GM23338 (cell line): ENCODE results near the gene DAPK1. TPM values are rescaled to one million over a fixed set of nuclear protein-coding genes. Genes with fewer than 3 reads are reported as not detected.

Source experiments
- ATAC-seq: fragments of 200-7000 bp; cut with Tn5 transposase; 3 replicates; pipeline ENCODE4 v1.9.1; 2020
- DNase-seq: peaks from one replicate; pipeline ENCODE4 v3.0.0-alpha.2; 2015; ENCODE audit warnings: low spot score
- H2AFZ ChIP-seq: fragments of 200-600 bp; sonication (generic); 2 replicates; pipeline ENCODE4 v1.8.0; 2016; ENCODE audit warnings: antibody characterized with exemption, mild to moderate bottlenecking, moderate library complexity
- H3F3A ChIP-seq: fragments of 200-600 bp; sonication (generic); replicated peaks from 2 replicates; pipeline ENCODE4 v1.8.0; 2017; ENCODE audit warnings: antibody characterized with exemption, mixed run types, low read depth
- H3K27ac ChIP-seq: fragments of 200-600 bp; sonication (generic); 2 replicates; pipeline ENCODE4 v1.6.1; 2016; ENCODE audit warnings: low read depth
- H3K27me3 ChIP-seq: fragments of 200-600 bp; sonication (generic); 2 replicates; pipeline ENCODE4 v1.8.0; 2016; ENCODE audit warnings: mild to moderate bottlenecking, mixed run types, moderate library complexity; ENCODE audit not compliant: insufficient read depth
- H3K36me3 ChIP-seq: fragments of 200-600 bp; sonication (generic); 2 replicates; pipeline ENCODE4 v1.8.0; 2016; ENCODE audit warnings: mild to moderate bottlenecking; ENCODE audit not compliant: insufficient read depth
- H3K4me1 ChIP-seq: fragments of 200-600 bp; sonication (generic); 2 replicates; pipeline ENCODE4 v1.8.0; 2016; ENCODE audit warnings: mild to moderate bottlenecking, moderate library complexity; ENCODE audit not compliant: insufficient read depth
- H3K4me2 ChIP-seq: fragments of 200-600 bp; sonication (generic); 2 replicates; pipeline ENCODE4 v1.7.1; 2017; ENCODE audit warnings: mixed run types
- H3K4me3 ChIP-seq: fragments of 200-600 bp; sonication (generic); 2 replicates; pipeline ENCODE4 v1.6.1; 2016; ENCODE audit warnings: mixed run types
- H3K79me2 ChIP-seq: fragments of 200-600 bp; sonication (generic); replicated peaks from 2 replicates; pipeline ENCODE4 v1.8.0; 2017; ENCODE audit warnings: mild to moderate bottlenecking; ENCODE audit not compliant: insufficient read depth
- H3K9me2 ChIP-seq: fragments of 200-600 bp; sonication (generic); 2 replicates; pipeline ENCODE4 v1.8.0; 2017; ENCODE audit not compliant: insufficient read depth
- H4K20me1 ChIP-seq: fragments of 200-600 bp; sonication (generic); replicated peaks from 2 replicates; pipeline ENCODE4 v1.8.0; 2017; ENCODE audit warnings: mild to moderate bottlenecking; ENCODE audit not compliant: insufficient read depth
- H3K27ac Mint-ChIP-seq: 2 replicates; pipeline ENCODE4 v1.8.0; 2020; ENCODE audit warnings: inconsistent platforms, mild to moderate bottlenecking, moderate library complexity, mixed read lengths
- H3K27me3 Mint-ChIP-seq: 3 replicates; pipeline ENCODE4 v1.8.0; 2022; ENCODE audit warnings: low read depth, mild to moderate bottlenecking, moderate library complexity, mixed read lengths, inconsistent platforms; ENCODE audit not compliant: insufficient read depth, poor library complexity
- H3K36me3 Mint-ChIP-seq: 3 replicates; pipeline ENCODE4 v1.8.0; 2021; ENCODE audit warnings: low read depth, mild to moderate bottlenecking, inconsistent platforms, moderate library complexity, mixed read lengths
- H3K4me1 Mint-ChIP-seq: 3 replicates; pipeline ENCODE4 v1.8.0; 2020; ENCODE audit warnings: mild to moderate bottlenecking, inconsistent platforms, mixed read lengths
- H3K4me3 Mint-ChIP-seq: 3 replicates; pipeline ENCODE4 v1.8.0; 2021; ENCODE audit warnings: moderate library complexity, mild to moderate bottlenecking, inconsistent platforms, mixed read lengths
- H3K9me3 Mint-ChIP-seq: 3 replicates; pipeline ENCODE4 v1.8.0; 2020; ENCODE audit warnings: moderate library complexity, mild to moderate bottlenecking, inconsistent platforms, mixed read lengths
- CREB1 ChIP-seq: fragments of 250-450 bp; sonication (Bioruptor Pico); IDR thresholded peaks from 2 replicates; pipeline ENCODE4 v1.5.0; 2020; ENCODE audit warnings: low read depth, mild to moderate bottlenecking, moderate library complexity
- EZH2phosphoT487 ChIP-seq: fragments of 200-600 bp; sonication (generic); IDR thresholded peaks from one replicate; pipeline ENCODE4 v1.8.1; 2018; ENCODE audit warnings: antibody characterized with exemption; ENCODE audit not compliant: unreplicated experiment
- JUNB ChIP-seq: IDR thresholded peaks from one replicate; pipeline ENCODE4 v1.6.1; 2016; ENCODE audit warnings: antibody characterized with exemption; ENCODE audit not compliant: unreplicated experiment
- NANOG ChIP-seq: IDR thresholded peaks from 2 replicates; pipeline ENCODE4 v1.6.1; 2016; ENCODE audit warnings: antibody characterized with exemption, borderline replicate concordance
- POLR2AphosphoS5 ChIP-seq: IDR thresholded peaks from 2 replicates; pipeline ENCODE4 v1.6.1; 2016; ENCODE audit warnings: antibody characterized with exemption, low read depth
- STAT1 ChIP-seq: IDR thresholded peaks from one replicate; pipeline ENCODE4 v1.6.1; 2016; ENCODE audit warnings: antibody characterized with exemption; ENCODE audit not compliant: unreplicated experiment
- ZNF114 ChIP-seq: fragments of 250-450 bp; sonication (Bioruptor Pico); IDR thresholded peaks from 2 replicates; pipeline ENCODE4 v1.5.0; 2020; ENCODE audit warnings: mild to moderate bottlenecking, moderate library complexity
- ZNF331 ChIP-seq: fragments of 250-450 bp; sonication (Bioruptor Pico); IDR thresholded peaks from 2 replicates; pipeline ENCODE4 v1.5.0; 2020; ENCODE audit warnings: low read depth, mild to moderate bottlenecking, moderate library complexity
- polyA plus RNA-seq: library from polyadenylated mRNA; unstranded; fragments of >200 nt; fragmentation: Nextera tagmentation; extraction: Ambion mirVana; gene quantifications from 2 replicates; pipeline ENCODE4 v1.2.1, GENCODE V29; 2016
- total RNA-seq: library from RNA; depleted of rRNA; stranded (reverse); fragments of >200 nt; shearing (Covaris generic); gene quantifications from 2 replicates; pipeline ENCODE4 v1.2.3, GENCODE V29; 2014
- TF ChIP-seq, protein P1 (sequence below): fragments of 250-450 bp; sonication (Bioruptor Pico); IDR thresholded peaks from 2 replicates; pipeline ENCODE4 v1.5.0; 2020; ENCODE audit warnings: mild to moderate bottlenecking, moderate library complexity
- TF ChIP-seq, protein P2 (sequence below), 2 experiments: fragments of 200-600 bp in 1 of 2; sonication (generic) in 1 of 2; conservative IDR thresholded peaks; 2 replicates each; pipeline versions ENCODE4 v1.5.1 to v1.6.1; 2016 to 2017; ENCODE audit warnings: antibody characterized with exemption in 2 of 2, low read depth in 2 of 2, mild to moderate bottlenecking in 2 of 2, moderate library complexity in 1 of 2
- TF ChIP-seq, protein P3 (sequence below): IDR thresholded peaks from one replicate; pipeline ENCODE4 v1.6.1; 2018; ENCODE audit warnings: antibody characterized with exemption; ENCODE audit not compliant: unreplicated experiment
- TF ChIP-seq, protein P4 (sequence below): IDR thresholded peaks from 2 replicates; pipeline ENCODE4 v1.6.1; 2016; ENCODE audit warnings: antibody characterized with exemption

DAPK1 gene
- total and polyA plus RNA-seq, 2 experiments from 2014 or later, result 37.0 to 134 TPM

DNA sequence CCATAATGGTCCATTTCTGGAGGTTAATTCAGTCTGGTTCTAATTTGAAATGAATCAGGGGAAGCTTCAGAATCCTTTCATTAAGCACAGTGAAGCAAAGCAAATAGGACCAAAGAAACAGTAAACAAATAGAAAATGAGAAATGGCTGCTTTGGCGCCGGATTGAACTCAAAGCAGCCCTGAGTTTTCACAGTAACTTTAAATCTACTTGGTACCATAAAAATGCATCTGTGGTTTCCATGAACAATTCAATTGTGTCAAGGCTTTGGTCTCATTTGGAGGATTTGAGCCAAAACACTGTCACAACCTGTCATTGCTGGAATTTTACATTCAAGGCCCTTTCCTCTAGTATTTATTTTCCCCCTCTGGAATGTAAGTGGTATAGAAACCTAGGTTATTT is 25.9 kb upstream of the DAPK1 start:
- peaks cover 7% of the 10 kb centered on the region; the same call in 1 of the 2 replicates for H3K9me2 ChIP-seq
- Mint-ChIP-seq H3K27ac (no peak overlapping the region), H3K36me3 (no peaks in the 10 kb centered on the region), H3K9me3 (no peaks in the 10 kb centered on the region), H3K27me3 (peaks cover under 1% of the 10 kb centered on the region), H3K4me3 (no peak overlapping the region), H3K4me1 (no peaks in the 10 kb centered on the region; the same call in 2 of the 3 replicates)
- H3F3A ChIP-seq, result no peaks in the 10 kb centered on the region
- H4K20me1 ChIP-seq, result no peaks in the 10 kb centered on the region
- no peaks in the 10 kb centered on the region for H3K27me3 ChIP-seq
- H3K4me3 ChIP-seq, result no peak overlapping the region
- H3K79me2 ChIP-seq, result no peaks in the 10 kb centered on the region
- no peak for TF ChIP-seq CREB1 (CRISPR knock-in tag)
- TF ChIP-seq JUNB, result no peak
- TF ChIP-seq, protein P1, sequence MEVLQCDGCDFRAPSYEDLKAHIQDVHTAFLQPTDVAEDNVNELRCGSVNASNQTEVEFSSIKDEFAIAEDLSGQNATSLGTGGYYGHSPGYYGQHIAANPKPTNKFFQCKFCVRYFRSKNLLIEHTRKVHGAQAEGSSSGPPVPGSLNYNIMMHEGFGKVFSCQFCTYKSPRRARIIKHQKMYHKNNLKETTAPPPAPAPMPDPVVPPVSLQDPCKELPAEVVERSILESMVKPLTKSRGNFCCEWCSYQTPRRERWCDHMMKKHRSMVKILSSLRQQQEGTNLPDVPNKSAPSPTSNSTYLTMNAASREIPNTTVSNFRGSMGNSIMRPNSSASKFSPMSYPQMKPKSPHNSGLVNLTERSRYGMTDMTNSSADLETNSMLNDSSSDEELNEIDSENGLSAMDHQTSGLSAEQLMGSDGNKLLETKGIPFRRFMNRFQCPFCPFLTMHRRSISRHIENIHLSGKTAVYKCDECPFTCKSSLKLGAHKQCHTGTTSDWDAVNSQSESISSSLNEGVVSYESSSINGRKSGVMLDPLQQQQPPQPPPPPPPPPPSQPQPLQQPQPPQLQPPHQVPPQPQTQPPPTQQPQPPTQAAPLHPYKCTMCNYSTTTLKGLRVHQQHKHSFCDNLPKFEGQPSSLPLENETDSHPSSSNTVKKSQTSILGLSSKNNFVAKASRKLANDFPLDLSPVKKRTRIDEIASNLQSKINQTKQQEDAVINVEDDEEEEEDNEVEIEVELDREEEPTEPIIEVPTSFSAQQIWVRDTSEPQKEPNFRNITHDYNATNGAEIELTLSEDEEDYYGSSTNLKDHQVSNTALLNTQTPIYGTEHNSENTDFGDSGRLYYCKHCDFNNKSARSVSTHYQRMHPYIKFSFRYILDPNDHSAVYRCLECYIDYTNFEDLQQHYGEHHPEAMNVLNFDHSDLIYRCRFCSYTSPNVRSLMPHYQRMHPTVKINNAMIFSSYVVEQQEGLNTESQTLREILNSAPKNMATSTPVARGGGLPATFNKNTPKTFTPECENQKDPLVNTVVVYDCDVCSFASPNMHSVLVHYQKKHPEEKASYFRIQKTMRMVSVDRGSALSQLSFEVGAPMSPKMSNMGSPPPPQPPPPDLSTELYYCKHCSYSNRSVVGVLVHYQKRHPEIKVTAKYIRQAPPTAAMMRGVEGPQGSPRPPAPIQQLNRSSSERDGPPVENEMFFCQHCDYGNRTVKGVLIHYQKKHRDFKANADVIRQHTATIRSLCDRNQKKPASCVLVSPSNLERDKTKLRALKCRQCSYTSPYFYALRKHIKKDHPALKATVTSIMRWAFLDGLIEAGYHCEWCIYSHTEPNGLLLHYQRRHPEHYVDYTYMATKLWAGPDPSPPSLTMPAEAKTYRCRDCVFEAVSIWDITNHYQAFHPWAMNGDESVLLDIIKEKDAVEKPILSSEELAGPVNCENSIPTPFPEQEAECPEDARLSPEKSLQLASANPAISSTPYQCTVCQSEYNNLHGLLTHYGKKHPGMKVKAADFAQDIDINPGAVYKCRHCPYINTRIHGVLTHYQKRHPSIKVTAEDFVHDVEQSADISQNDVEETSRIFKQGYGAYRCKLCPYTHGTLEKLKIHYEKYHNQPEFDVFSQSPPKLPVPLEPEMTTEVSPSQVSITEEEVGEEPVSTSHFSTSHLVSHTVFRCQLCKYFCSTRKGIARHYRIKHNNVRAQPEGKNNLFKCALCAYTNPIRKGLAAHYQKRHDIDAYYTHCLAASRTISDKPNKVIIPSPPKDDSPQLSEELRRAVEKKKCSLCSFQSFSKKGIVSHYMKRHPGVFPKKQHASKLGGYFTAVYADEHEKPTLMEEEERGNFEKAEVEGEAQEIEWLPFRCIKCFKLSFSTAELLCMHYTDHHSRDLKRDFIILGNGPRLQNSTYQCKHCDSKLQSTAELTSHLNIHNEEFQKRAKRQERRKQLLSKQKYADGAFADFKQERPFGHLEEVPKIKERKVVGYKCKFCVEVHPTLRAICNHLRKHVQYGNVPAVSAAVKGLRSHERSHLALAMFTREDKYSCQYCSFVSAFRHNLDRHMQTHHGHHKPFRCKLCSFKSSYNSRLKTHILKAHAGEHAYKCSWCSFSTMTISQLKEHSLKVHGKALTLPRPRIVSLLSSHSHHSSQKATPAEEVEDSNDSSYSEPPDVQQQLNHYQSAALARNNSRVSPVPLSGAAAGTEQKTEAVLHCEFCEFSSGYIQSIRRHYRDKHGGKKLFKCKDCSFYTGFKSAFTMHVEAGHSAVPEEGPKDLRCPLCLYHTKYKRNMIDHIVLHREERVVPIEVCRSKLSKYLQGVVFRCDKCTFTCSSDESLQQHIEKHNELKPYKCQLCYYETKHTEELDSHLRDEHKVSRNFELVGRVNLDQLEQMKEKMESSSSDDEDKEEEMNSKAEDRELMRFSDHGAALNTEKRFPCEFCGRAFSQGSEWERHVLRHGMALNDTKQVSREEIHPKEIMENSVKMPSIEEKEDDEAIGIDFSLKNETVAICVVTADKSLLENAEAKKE (CRISPR knock-in tag), result no peak
- TF ChIP-seq, protein P2, sequence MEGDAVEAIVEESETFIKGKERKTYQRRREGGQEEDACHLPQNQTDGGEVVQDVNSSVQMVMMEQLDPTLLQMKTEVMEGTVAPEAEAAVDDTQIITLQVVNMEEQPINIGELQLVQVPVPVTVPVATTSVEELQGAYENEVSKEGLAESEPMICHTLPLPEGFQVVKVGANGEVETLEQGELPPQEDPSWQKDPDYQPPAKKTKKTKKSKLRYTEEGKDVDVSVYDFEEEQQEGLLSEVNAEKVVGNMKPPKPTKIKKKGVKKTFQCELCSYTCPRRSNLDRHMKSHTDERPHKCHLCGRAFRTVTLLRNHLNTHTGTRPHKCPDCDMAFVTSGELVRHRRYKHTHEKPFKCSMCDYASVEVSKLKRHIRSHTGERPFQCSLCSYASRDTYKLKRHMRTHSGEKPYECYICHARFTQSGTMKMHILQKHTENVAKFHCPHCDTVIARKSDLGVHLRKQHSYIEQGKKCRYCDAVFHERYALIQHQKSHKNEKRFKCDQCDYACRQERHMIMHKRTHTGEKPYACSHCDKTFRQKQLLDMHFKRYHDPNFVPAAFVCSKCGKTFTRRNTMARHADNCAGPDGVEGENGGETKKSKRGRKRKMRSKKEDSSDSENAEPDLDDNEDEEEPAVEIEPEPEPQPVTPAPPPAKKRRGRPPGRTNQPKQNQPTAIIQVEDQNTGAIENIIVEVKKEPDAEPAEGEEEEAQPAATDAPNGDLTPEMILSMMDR (conservative IDR thresholded peaks at IDR 0.05; ENCODE audit: low read depth in 2 of 2), result no peak
- no peak for TF ChIP-seq ZNF331 (CRISPR knock-in tag)
- no peak for TF ChIP-seq NANOG
- TF ChIP-seq POLR2AphosphoS5, result no peak
- TF ChIP-seq EZH2phosphoT487, result no peak
- TF ChIP-seq STAT1, result no peak
- TF ChIP-seq ZNF114 (CRISPR knock-in tag), result no peak
- TF ChIP-seq, protein P3, sequence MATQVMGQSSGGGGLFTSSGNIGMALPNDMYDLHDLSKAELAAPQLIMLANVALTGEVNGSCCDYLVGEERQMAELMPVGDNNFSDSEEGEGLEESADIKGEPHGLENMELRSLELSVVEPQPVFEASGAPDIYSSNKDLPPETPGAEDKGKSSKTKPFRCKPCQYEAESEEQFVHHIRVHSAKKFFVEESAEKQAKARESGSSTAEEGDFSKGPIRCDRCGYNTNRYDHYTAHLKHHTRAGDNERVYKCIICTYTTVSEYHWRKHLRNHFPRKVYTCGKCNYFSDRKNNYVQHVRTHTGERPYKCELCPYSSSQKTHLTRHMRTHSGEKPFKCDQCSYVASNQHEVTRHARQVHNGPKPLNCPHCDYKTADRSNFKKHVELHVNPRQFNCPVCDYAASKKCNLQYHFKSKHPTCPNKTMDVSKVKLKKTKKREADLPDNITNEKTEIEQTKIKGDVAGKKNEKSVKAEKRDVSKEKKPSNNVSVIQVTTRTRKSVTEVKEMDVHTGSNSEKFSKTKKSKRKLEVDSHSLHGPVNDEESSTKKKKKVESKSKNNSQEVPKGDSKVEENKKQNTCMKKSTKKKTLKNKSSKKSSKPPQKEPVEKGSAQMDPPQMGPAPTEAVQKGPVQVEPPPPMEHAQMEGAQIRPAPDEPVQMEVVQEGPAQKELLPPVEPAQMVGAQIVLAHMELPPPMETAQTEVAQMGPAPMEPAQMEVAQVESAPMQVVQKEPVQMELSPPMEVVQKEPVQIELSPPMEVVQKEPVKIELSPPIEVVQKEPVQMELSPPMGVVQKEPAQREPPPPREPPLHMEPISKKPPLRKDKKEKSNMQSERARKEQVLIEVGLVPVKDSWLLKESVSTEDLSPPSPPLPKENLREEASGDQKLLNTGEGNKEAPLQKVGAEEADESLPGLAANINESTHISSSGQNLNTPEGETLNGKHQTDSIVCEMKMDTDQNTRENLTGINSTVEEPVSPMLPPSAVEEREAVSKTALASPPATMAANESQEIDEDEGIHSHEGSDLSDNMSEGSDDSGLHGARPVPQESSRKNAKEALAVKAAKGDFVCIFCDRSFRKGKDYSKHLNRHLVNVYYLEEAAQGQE, result no peak
- TF ChIP-seq, protein P4, sequence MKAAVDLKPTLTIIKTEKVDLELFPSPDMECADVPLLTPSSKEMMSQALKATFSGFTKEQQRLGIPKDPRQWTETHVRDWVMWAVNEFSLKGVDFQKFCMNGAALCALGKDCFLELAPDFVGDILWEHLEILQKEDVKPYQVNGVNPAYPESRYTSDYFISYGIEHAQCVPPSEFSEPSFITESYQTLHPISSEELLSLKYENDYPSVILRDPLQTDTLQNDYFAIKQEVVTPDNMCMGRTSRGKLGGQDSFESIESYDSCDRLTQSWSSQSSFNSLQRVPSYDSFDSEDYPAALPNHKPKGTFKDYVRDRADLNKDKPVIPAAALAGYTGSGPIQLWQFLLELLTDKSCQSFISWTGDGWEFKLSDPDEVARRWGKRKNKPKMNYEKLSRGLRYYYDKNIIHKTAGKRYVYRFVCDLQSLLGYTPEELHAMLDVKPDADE, result no peak
- H3K4me2 ChIP-seq, result no peak overlapping the region
- no peak overlapping the region for H3K27ac ChIP-seq
- no peaks in the 10 kb centered on the region for H3K4me1 ChIP-seq
- ATAC-seq (no peak), DNase-seq (no peak)
- no peaks in the 10 kb centered on the region for H3K36me3 ChIP-seq
- H2AFZ ChIP-seq, result no peak overlapping the region
